ENCODE results near the gene RGS14.

GRCh38 chr5:177354256-177354655, 3.5 kb upstream of the RGS14 start:
- TF ChIP-seq CTCF (conservative IDR thresholded peaks at IDR 0.05; ENCODE audit: low read length) (no peak), EZH2phosphoT487 (IDR thresholded peaks at IDR 0.05; ENCODE audit: borderline replicate concordance, low read depth, low read length) (no peak)
